ENCODE results near the gene FRAT1. TPM values are rescaled to one million over a fixed set of nuclear protein-coding genes. Genes with fewer than 3 reads are reported as not detected.

FRAT1 gene
- total and polyA plus RNA-seq, 2 of the 13 experiments (the other 11 are each of a cell fraction or from before 2014, with no cell fraction given): 1.7 to 2.3 TPM

DNA sequence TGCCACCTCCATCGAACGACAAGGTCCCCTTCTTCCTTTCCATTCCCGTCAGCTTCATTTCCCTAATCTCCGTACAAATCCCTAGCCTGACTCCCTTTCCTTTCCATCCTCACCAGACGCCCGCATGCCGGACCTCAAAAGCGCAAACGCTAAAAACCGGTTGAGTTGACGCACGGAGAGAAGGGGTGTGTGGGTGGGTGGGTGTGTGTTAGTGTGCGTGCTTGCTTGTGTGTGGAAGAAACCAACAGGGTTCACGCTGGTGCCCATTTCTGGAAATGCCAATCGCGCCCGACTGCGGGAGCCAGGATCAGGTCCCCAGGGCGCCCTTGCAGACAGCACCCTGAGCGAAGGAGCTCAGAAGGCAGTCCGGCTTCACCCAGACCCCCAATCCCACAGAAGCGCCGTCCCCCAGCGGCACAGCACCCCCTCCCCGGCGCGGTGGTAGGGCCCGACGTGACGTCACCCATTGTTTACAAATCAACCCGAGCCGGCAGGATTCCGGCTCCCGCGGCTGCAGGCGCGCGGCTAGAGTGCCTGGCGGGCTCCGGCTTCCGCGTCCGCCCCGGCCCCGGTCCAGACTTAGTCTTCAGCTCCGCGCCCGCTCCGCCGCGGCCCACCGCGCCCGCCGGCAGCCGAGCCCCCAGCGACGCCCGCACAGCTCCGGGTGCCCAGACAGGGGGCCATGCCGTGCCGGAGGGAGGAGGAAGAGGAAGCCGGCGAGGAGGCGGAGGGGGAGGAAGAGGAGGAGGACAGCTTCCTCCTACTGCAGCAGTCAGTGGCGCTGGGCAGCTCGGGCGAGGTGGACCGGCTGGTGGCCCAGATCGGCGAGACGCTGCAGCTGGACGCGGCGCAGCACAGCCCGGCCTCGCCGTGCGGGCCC, at the start of gene FRAT1 (continued):
- TF ChIP-seq MLLT10 (CRISPR knock-in tag; IDR thresholded peaks at IDR 0.05) (no peak), ZNF256 (CRISPR knock-in tag; conservative IDR thresholded peaks at IDR 0.05) (no peak), SSRP1 (CRISPR knock-in tag; IDR thresholded peaks at IDR 0.05) (no peak), ZNF543 (CRISPR knock-in tag; IDR thresholded peaks at IDR 0.05) (0 out of 2 replicates have a peak, but pooled peaks have one; percentile 15), ZNF629 (CRISPR knock-in tag; conservative IDR thresholded peaks at IDR 0.05) (0 out of 2 replicates have a peak, but pooled peaks have one; percentile 11), AHDC1 (CRISPR knock-in tag; IDR thresholded peaks at IDR 0.05; ENCODE audit: borderline replicate concordance) (0 out of 2 replicates have a peak, but pooled peaks have one; percentile 14), KDM1A (CRISPR knock-in tag; IDR thresholded peaks at IDR 0.05) (no peak), ETV6 (CRISPR knock-in tag; conservative IDR thresholded peaks at IDR 0.05) (no peak), MAF1 (CRISPR knock-in tag; IDR thresholded peaks at IDR 0.05; ENCODE audit: borderline replicate concordance) (no peak), MAX (IDR thresholded peaks at IDR 0.05) (peak; percentile 75), ZNF337 (CRISPR knock-in tag; IDR thresholded peaks at IDR 0.05; ENCODE audit: borderline replicate concordance, low read depth) (no peak), HMG20B (CRISPR knock-in tag; conservative IDR thresholded peaks at IDR 0.05) (no peak), DZIP1 (CRISPR knock-in tag; IDR thresholded peaks at IDR 0.05) (peak; percentile 71; the same call in 1 of the 2 replicates), HDAC6 (IDR thresholded peaks at IDR 0.05; ENCODE audit: low read depth, low read length) (no peak)
- TF ChIP-seq, protein P1, sequence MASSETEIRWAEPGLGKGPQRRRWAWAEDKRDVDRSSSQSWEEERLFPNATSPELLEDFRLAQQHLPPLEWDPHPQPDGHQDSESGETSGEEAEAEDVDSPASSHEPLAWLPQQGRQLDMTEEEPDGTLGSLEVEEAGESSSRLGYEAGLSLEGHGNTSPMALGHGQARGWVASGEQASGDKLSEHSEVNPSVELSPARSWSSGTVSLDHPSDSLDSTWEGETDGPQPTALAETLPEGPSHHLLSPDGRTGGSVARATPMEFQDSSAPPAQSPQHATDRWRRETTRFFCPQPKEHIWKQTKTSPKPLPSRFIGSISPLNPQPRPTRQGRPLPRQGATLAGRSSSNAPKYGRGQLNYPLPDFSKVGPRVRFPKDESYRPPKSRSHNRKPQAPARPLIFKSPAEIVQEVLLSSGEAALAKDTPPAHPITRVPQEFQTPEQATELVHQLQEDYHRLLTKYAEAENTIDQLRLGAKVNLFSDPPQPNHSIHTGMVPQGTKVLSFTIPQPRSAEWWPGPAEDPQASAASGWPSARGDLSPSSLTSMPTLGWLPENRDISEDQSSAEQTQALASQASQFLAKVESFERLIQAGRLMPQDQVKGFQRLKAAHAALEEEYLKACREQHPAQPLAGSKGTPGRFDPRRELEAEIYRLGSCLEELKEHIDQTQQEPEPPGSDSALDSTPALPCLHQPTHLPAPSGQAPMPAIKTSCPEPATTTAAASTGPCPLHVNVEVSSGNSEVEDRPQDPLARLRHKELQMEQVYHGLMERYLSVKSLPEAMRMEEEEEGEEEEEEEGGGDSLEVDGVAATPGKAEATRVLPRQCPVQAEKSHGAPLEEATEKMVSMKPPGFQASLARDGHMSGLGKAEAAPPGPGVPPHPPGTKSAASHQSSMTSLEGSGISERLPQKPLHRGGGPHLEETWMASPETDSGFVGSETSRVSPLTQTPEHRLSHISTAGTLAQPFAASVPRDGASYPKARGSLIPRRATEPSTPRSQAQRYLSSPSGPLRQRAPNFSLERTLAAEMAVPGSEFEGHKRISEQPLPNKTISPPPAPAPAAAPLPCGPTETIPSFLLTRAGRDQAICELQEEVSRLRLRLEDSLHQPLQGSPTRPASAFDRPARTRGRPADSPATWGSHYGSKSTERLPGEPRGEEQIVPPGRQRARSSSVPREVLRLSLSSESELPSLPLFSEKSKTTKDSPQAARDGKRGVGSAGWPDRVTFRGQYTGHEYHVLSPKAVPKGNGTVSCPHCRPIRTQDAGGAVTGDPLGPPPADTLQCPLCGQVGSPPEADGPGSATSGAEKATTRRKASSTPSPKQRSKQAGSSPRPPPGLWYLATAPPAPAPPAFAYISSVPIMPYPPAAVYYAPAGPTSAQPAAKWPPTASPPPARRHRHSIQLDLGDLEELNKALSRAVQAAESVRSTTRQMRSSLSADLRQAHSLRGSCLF (CRISPR knock-in tag; IDR thresholded peaks at IDR 0.05; ENCODE audit: borderline replicate concordance): no peak

Data from HepG2 (cell line).